ACC112 (cell line): ENCODE results near the gene VPS54.
"Not testable (repeated sequence)": the region's sequence is repeated elsewhere in the genome, so short reads cannot be mapped to it uniquely, and the experiment has no call there.

ENCODE experiments used
- H2AFZ ChIP-seq: fragments of 200-600 bp; sonication (generic); one replicate; pipeline ENCODE4 v1.6.0; 2017; ENCODE audit warnings: antibody characterized with exemption, low read length; ENCODE audit not compliant: unreplicated experiment
- H3K27ac ChIP-seq: fragments of 200-600 bp; sonication (generic); 2 replicates; pipeline ENCODE4 v1.5.1; 2014; ENCODE audit warnings: low read depth, mild to moderate bottlenecking, antibody characterized with exemption, low read length, moderate library complexity
- H3K27me3 ChIP-seq: fragments of 200-600 bp; sonication (generic); 2 replicates; pipeline ENCODE4 v1.6.1; 2014; ENCODE audit warnings: mild to moderate bottlenecking, antibody characterized with exemption, low read length, moderate library complexity, mixed read lengths; ENCODE audit not compliant: insufficient read depth
- H3K36me3 ChIP-seq: fragments of 200-600 bp; sonication (generic); 2 replicates; pipeline ENCODE4 v1.6.1; 2016; ENCODE audit warnings: mild to moderate bottlenecking, antibody characterized with exemption, low read length, moderate library complexity, mixed read lengths; ENCODE audit not compliant: insufficient read depth
- H3K4me1 ChIP-seq: fragments of 200-600 bp; sonication (generic); one replicate; pipeline ENCODE4 v1.6.1; 2016; ENCODE audit warnings: low read length, mixed read lengths; ENCODE audit not compliant: insufficient read depth, unreplicated experiment, control insufficient read depth
- H3K4me3 ChIP-seq: fragments of 200-600 bp; sonication (generic); 2 replicates; pipeline ENCODE4 v1.5.1; 2014; ENCODE audit warnings: mild to moderate bottlenecking, low read depth, low read length
- H3K79me2 ChIP-seq: fragments of 200-600 bp; sonication (generic); one replicate; pipeline ENCODE4 v1.6.0; 2016; ENCODE audit warnings: low read length; ENCODE audit not compliant: control insufficient read depth, unreplicated experiment, insufficient read depth

Gene VPS54

DNA sequence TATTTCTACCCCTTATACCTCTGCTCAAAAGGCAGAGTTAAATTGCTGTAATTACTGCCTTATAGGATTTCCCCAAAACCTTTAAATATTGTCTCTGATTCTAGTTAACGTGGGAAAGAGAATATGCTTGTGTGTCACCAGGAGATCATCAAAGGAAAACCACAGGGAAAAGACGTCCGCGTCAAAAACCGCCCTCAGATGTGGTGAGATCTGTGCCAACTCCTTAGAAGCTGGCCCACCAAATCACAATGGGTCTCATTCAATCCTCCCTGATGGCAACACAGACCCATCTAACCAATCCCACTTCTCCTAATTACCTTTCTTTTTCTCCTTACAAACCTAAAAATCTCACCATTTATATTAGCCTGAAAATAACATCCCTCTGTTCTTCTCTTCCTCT lies 25.4 kb downstream of the VPS54 start:
- no peak overlapping the region for H3K4me3 ChIP-seq
- H3K27me3 ChIP-seq, result no peaks in the 10 kb centered on the region
- peaks cover 3% of the 10 kb centered on the region for H3K79me2 ChIP-seq
- H3K27ac ChIP-seq, result no peak overlapping the region
- no peaks in the 10 kb centered on the region; the same call in 1 of the 2 replicates for H3K36me3 ChIP-seq
- no peak overlapping the region for H2AFZ ChIP-seq
- H3K4me1 ChIP-seq, result peaks cover 2% of the 10 kb centered on the region

DNA sequence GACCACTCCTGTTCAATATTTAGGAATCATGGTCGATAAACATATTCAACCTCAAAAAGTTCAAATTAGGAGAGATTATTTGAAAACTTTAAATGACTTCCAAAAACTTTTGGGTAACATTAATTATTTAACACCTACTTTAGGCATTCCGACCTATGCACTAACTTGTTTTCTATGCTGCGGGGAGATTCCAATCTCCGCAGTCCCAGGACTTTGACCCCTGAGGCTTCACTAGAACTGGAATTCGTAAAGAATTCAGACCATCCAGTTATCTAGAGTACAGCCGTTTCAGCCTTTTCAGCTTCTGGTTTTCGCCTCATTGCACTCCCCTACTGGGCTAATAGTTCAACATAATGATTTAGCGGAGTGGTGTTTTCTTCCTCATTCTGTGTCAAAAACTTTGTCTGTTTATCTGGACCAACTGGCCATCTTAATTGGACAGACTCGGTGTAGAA lies 26.1 kb downstream of the VPS54 start:
- not testable (repeated sequence) for H2AFZ ChIP-seq, H3K27me3 ChIP-seq, H3K27ac ChIP-seq, H3K4me1 ChIP-seq, H3K36me3 ChIP-seq, H3K79me2 ChIP-seq, H3K4me3 ChIP-seq

DNA sequence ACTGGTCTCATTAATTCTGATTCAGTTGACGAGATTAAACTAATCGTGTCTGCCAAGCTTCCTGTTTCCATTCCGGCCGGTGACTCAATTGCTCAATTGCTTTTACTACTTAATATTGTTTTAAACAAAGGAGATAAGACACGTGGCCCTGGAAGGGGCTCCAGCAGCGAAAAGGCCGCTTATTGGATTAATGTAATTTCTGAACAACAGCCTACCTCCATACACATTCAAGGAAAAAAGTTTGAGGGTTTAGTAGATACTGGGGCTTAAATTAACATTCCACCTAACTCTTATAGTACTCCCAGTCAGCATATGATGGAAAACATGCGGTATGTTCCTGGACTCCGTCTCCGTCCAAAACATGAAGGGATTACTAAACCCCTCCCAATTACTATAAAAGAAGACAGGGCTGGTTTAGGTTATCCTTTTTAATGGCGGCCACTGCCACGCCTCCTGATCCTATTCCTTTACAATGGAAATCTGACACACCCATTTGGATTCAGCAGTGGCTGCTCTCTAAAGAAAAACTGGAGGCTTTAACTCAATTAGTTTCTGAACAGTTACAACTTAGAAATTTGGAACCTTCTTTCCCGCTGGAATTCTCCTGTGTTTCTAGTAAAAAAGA lies 27.1 kb downstream of the VPS54 start:
- Histone ChIP-seq H3K4me1 (peaks cover 2% of the 10 kb centered on the region), H3K27ac (no peak overlapping the region), H3K36me3 (no peaks in the 10 kb centered on the region), H2AFZ (no peak overlapping the region), H3K79me2 (peaks cover 4% of the 10 kb centered on the region), H3K27me3 (no peaks in the 10 kb centered on the region), H3K4me3 (no peak overlapping the region)

GRCh38 chr2:63991173-63991999 lies 27.8 kb downstream of the VPS54 start:
- not testable (repeated sequence) for H3K36me3 ChIP-seq, H3K27ac ChIP-seq, H2AFZ ChIP-seq, H3K4me1 ChIP-seq, H3K27me3 ChIP-seq, H3K4me3 ChIP-seq, H3K79me2 ChIP-seq

- Histone ChIP-seq H3K4me1 (peaks cover 2% of the 10 kb centered on the region), H3K27ac (no peak overlapping the region), H3K4me3 (no peak overlapping the region), H3K27me3 (no peaks in the 10 kb centered on the region), H3K79me2 (peaks cover 14% of the 10 kb centered on the region), H2AFZ (no peak overlapping the region), H3K36me3 (no peaks in the 10 kb centered on the region)
Measured at GRCh38 chr2:63990072-63990471, 29.2 kb downstream of the VPS54 start.

DNA sequence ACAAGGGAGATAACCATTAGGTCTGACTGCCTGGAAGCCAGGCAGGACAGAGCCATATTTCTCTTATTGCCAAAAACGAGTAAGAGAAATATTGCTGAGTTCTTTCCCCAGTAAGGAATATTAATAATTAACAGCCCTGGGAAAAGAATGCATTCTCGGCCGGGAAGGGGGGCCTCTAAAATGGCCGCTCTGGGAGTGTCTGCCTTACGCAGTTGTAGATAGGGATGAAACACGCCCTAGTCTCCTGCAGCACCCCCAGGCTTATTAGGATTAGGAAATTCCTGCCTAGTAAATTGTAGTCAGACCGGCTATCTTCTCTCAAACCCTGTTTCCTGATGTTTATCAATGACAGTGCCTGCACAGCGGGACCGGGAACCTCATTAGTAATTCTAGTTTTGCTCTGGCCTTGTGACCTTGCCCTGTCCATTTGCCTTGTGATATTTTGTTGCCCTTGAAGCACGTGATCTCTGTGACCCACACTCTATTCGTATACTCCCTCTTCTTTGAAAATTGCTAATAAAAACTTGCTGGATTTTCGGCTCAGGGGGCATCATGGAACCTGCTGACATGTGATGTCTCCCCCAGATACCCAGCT lies 30.3 kb downstream of the VPS54 start:
- H2AFZ ChIP-seq, H3K4me1 ChIP-seq, H3K36me3 ChIP-seq, H3K4me3 ChIP-seq, H3K27ac ChIP-seq, H3K27me3 ChIP-seq: not testable (repeated sequence)
- H3K79me2 ChIP-seq, result peaks cover 14% of the 10 kb centered on the region

- no peak overlapping the region for H3K4me3 ChIP-seq
- peaks cover 20% of the 10 kb centered on the region for H3K36me3 ChIP-seq
- H3K79me2 ChIP-seq, result peaks cover 11% of the 10 kb centered on the region
- no peak overlapping the region for H3K27ac ChIP-seq
- H3K27me3 ChIP-seq, result no peaks in the 10 kb centered on the region
- no peaks in the 10 kb centered on the region for H3K4me1 ChIP-seq
- no peak overlapping the region for H2AFZ ChIP-seq
Measured at GRCh38 chr2:63984606-63985359, 34.4 kb downstream of the VPS54 start.

DNA sequence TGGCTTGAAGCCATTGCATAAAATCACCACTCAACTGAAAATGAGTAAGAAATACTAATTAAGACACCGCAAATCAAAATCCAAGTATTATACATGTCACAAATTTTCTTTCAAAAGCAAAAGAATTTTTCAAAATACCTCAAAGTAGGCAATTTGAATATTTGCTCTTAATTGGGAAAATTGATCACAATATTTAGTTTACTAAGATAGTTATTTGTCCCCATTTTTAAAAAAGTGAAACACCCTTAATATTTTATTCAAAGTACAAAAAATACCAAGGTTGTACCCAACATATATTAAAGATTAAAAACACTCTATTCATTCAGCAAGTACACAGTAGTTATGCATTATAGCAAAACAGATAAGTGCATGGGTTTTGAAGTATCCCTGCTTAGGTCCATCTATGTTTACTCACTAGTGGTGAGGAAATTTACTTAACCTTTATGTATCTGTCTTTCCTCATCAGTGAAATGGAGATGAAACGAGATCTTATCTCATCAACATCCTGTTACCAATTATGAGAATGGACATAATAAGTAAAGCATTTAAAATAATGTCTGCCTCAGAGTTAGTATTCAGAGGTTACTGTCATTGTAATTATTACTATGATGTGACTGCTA lies 35.1 kb downstream of the VPS54 start:
- Histone ChIP-seq H3K27me3 (no peaks in the 10 kb centered on the region), H3K4me3 (no peak overlapping the region), H3K79me2 (peaks cover 11% of the 10 kb centered on the region), H3K36me3 (peaks cover 20% of the 10 kb centered on the region), H2AFZ (no peak overlapping the region), H3K27ac (no peak overlapping the region), H3K4me1 (no peaks in the 10 kb centered on the region)

GRCh38 chr2:63982335-63982734 lies 36.9 kb downstream of the VPS54 start:
- no peak overlapping the region for H2AFZ ChIP-seq
- H3K79me2 ChIP-seq, result peaks cover 11% of the 10 kb centered on the region
- H3K4me3 ChIP-seq, result no peak overlapping the region
- no peaks in the 10 kb centered on the region for H3K4me1 ChIP-seq
- peaks cover 31% of the 10 kb centered on the region for H3K36me3 ChIP-seq
- H3K27me3 ChIP-seq, result no peaks in the 10 kb centered on the region
- H3K27ac ChIP-seq, result no peak overlapping the region

GRCh38 chr2:63981702-63982103 lies 37.5 kb downstream of the VPS54 start:
- no peaks in the 10 kb centered on the region for H3K4me1 ChIP-seq
- peaks cover 8% of the 10 kb centered on the region for H3K79me2 ChIP-seq
- H3K4me3 ChIP-seq, result no peak overlapping the region
- no peak overlapping the region for H3K27ac ChIP-seq
- H3K27me3 ChIP-seq, result no peaks in the 10 kb centered on the region
- peaks cover 33% of the 10 kb centered on the region for H3K36me3 ChIP-seq
- H2AFZ ChIP-seq, result no peak overlapping the region
